HG03558 (cell line): Measurements from ENCODE around the gene GPX1.
"Not testable (repeated sequence)": the region's sequence is repeated elsewhere in the genome, so short reads cannot be mapped to it uniquely, and the experiment has no call there.

Experiments used
- ATAC-seq: cut with Tn5 transposase; IDR thresholded peaks from one replicate; pipeline ENCODE4 v1.9.1; 2021; ENCODE audit warnings: moderate number of reproducible peaks; ENCODE audit not compliant: unreplicated experiment; ENCODE audit errors: extremely low read depth

Gene GPX1

GRCh38 chr3:49358884-49359225, 702 bp upstream of the GPX1 start:
- ATAC-seq, result peak; percentile 3

- ATAC-seq, result not testable (repeated sequence)
Measured at GRCh38 chr3:49357443-49358216, 523 bp downstream of the GPX1 start.

GRCh38 chr3:49357095-49357442, 1.1 kb downstream of the GPX1 start:
- not testable (repeated sequence) for ATAC-seq

GRCh38 chr3:49352890-49353421, 5.2 kb downstream of the GPX1 start:
- no peak for ATAC-seq

- ATAC-seq, result no peak
Measured at GRCh38 chr3:49352281-49352680, 5.9 kb downstream of the GPX1 start.

GRCh38 chr3:49351521-49352011, 6.6 kb downstream of the GPX1 start:
- ATAC-seq, result no peak

GRCh38 chr3:49349348-49350114, 8.6 kb downstream of the GPX1 start:
- ATAC-seq, result no peak

GRCh38 chr3:49348361-49348760, 9.8 kb downstream of the GPX1 start:
- not testable (repeated sequence) for ATAC-seq

GRCh38 chr3:49346797-49347251, 11.3 kb downstream of the GPX1 start:
- no peak for ATAC-seq

GRCh38 chr3:49343163-49343562, 15.0 kb downstream of the GPX1 start:
- ATAC-seq, result no peak

GRCh38 chr3:49341996-49342395, 16.2 kb downstream of the GPX1 start:
- no peak for ATAC-seq

- peak; percentile 74 for ATAC-seq
Measured at GRCh38 chr3:49339941-49340800, 18.0 kb downstream of the GPX1 start, which contains the start of gene USP4. USP4 (minus strand) TSS chr3:49340053; CDS start chr3:49340024, 29 bp downstream.

- no peak for ATAC-seq
Measured at GRCh38 chr3:49339581-49339940, 18.6 kb downstream of the GPX1 start.

GRCh38 chr3:49333916-49334633, 24.1 kb downstream of the GPX1 start:
- ATAC-seq, result no peak

GRCh38 chr3:49333091-49333490, 25.1 kb downstream of the GPX1 start:
- no peak for ATAC-seq

- ATAC-seq, result no peak
Measured at GRCh38 chr3:49329186-49329585, 29.0 kb downstream of the GPX1 start.

- not testable (repeated sequence) for ATAC-seq
Measured at GRCh38 chr3:49328350-49328749, 29.8 kb downstream of the GPX1 start.

- ATAC-seq, result no peak
Measured at GRCh38 chr3:49327485-49327884, 30.7 kb downstream of the GPX1 start.

GRCh38 chr3:49324768-49325167, 33.4 kb downstream of the GPX1 start:
- ATAC-seq, result no peak
